Measurements from ENCODE around the gene ACAP1.

DNA sequence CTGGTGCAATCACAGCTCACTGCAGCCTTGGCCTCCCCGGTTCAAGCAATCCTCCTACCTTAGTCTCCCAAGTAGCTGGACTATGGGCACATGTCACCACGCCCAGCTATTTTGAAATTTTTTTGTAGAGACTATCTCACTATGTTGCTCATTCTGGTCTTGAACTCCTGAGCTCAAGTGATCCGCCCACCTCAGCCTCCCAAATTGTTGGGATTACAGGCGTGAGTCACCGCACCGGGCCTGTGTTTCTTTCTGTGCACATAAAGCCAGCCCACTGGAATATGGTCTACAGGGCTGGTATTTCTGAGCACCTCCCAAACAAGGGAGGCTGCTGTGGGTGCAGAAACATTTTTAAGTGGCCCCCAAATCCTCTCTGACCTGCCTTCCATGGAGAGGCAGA lies 27.0 kb downstream of the ACAP1 start:
- TF ChIP-seq, protein P1, sequence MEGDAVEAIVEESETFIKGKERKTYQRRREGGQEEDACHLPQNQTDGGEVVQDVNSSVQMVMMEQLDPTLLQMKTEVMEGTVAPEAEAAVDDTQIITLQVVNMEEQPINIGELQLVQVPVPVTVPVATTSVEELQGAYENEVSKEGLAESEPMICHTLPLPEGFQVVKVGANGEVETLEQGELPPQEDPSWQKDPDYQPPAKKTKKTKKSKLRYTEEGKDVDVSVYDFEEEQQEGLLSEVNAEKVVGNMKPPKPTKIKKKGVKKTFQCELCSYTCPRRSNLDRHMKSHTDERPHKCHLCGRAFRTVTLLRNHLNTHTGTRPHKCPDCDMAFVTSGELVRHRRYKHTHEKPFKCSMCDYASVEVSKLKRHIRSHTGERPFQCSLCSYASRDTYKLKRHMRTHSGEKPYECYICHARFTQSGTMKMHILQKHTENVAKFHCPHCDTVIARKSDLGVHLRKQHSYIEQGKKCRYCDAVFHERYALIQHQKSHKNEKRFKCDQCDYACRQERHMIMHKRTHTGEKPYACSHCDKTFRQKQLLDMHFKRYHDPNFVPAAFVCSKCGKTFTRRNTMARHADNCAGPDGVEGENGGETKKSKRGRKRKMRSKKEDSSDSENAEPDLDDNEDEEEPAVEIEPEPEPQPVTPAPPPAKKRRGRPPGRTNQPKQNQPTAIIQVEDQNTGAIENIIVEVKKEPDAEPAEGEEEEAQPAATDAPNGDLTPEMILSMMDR (IDR thresholded peaks at IDR 0.05), result no peak
- TF ChIP-seq POLR2A (IDR thresholded peaks at IDR 0.05), result no peak
